Progenitor cell of endocrine pancreas (in vitro differentiated cells): ENCODE data around the gene MDH1. TPM values are rescaled to one million over a fixed set of nuclear protein-coding genes. Genes with fewer than 3 reads are reported as not detected.

ENCODE experiments used
- DNase-seq: peaks from one replicate; pipeline ENCODE4 v3.0.0; 2021; ENCODE audit warnings: low spot score; ENCODE audit not compliant: unreplicated experiment
- H3K27ac Mint-ChIP-seq: 2 replicates; pipeline ENCODE4 v1.8.0; 2021; ENCODE audit warnings: mild to moderate bottlenecking, moderate library complexity, mixed read lengths
- H3K27me3 Mint-ChIP-seq: 2 replicates; pipeline ENCODE4 v1.8.0; 2021; ENCODE audit warnings: mixed read lengths
- H3K36me3 Mint-ChIP-seq: 2 replicates; pipeline ENCODE4 v1.8.0; 2022; ENCODE audit warnings: mixed read lengths; ENCODE audit not compliant: insufficient read depth
- H3K4me1 Mint-ChIP-seq: 2 replicates; pipeline ENCODE4 v1.8.0; 2021; ENCODE audit warnings: low read depth, mixed read lengths
- H3K4me3 Mint-ChIP-seq: 2 replicates; pipeline ENCODE4 v1.8.0; 2021; ENCODE audit warnings: low read depth, mild to moderate bottlenecking, moderate library complexity, mixed read lengths
- H3K9me3 Mint-ChIP-seq: 2 replicates; pipeline ENCODE4 v1.8.0; 2021; ENCODE audit warnings: low read depth, mixed read lengths
- total RNA-seq: library from RNA; stranded (reverse); gene quantifications from 2 replicates; pipeline ENCODE4 v1.2.1, GENCODE V29; 2021
- TF ChIP-seq, protein P1 (sequence below): fragments of 200-600 bp; sonication (generic); IDR thresholded peaks from one replicate; pipeline ENCODE4 v1.5.0; 2021; ENCODE audit warnings: antibody characterized with exemption, mild to moderate bottlenecking; ENCODE audit not compliant: unreplicated experiment

MDH1 gene
- total RNA-seq, 1 donor from 2014 or later, result 125 TPM

DNA sequence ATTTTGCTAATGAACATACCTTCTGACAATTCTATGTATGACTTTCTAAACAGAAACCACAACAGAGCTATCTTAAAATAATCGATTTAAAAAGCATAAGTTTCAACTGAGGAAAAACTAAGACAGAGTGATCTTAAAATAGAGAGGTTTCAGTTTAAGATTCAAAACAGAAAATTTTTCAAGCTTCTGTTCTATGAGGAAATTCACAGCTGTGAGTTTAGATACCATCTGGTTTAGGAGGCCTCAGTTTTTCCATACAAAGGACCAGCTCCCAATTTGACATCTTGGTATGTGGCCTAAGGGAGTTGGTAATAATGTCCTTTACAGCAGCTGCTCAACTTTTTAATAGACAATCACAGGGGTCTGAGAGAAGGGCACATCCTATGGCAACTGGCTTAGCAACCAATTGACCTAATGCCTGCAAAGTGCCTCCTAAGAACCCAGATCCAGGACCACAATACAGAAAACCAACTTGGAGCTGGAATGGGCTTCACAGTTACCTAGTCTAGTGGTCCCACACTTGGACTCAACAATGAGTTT, 39.7 kb downstream of the MDH1 start:
- Mint-ChIP-seq H3K27ac (no peak overlapping the region), H3K9me3 (peaks cover 35% of the 10 kb centered on the region), H3K4me3 (no peak overlapping the region), H3K36me3 (no peaks in the 10 kb centered on the region), H3K4me1 (no peaks in the 10 kb centered on the region), H3K27me3 (no peaks in the 10 kb centered on the region)
- no peak for DNase-seq
- TF ChIP-seq, protein P1, sequence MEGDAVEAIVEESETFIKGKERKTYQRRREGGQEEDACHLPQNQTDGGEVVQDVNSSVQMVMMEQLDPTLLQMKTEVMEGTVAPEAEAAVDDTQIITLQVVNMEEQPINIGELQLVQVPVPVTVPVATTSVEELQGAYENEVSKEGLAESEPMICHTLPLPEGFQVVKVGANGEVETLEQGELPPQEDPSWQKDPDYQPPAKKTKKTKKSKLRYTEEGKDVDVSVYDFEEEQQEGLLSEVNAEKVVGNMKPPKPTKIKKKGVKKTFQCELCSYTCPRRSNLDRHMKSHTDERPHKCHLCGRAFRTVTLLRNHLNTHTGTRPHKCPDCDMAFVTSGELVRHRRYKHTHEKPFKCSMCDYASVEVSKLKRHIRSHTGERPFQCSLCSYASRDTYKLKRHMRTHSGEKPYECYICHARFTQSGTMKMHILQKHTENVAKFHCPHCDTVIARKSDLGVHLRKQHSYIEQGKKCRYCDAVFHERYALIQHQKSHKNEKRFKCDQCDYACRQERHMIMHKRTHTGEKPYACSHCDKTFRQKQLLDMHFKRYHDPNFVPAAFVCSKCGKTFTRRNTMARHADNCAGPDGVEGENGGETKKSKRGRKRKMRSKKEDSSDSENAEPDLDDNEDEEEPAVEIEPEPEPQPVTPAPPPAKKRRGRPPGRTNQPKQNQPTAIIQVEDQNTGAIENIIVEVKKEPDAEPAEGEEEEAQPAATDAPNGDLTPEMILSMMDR, result no peak

DNA sequence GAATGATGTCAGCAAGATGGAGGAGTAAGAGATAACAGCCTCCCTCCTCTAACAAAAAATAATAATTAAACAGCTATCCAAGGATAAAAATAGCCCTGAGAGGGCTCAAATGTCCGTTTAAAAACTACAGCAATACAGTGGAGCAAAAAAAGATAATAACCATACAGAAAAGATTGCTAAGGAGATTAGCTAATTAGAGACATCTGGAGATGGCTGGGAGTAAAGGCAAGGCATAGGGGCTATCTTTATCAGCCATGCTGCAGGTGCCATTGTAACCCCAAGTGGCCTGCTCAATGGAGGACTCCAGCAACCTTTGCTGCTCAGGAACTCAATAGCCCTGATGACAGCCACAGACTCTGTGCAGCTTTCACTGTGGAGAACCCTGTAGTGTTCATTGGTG, 42.7 kb downstream of the MDH1 start:
- TF ChIP-seq, protein P1, result no peak
- Mint-ChIP-seq H3K4me1 (no peaks in the 10 kb centered on the region), H3K27me3 (no peaks in the 10 kb centered on the region), H3K27ac (no peak overlapping the region), H3K9me3 (peaks cover 42% of the 10 kb centered on the region), H3K36me3 (no peaks in the 10 kb centered on the region), H3K4me3 (no peak overlapping the region)
- no peak for DNase-seq

DNA sequence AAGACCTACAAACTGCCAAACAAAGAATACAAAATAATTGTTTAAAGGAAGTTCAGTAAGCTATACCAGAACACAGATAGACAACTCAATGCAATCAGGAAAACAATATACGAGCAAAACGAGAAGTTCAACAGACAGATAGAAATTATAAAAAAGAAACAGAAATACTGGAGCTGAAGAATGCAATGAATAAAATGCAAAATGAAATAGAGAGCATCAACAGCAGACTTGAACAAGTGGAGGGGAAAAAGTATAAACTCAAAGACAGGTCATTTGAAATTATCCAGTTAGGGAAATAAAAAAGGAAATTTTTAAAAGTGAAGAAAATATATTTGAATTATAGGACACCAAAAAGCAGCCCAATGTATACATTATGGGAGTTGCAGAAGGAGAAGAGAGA, 43.6 kb downstream of the MDH1 start:
- peaks cover 42% of the 10 kb centered on the region for H3K9me3 Mint-ChIP-seq
- TF ChIP-seq, protein P1, result no peak
- no peak overlapping the region for H3K27ac Mint-ChIP-seq
- no peaks in the 10 kb centered on the region for H3K36me3 Mint-ChIP-seq
- DNase-seq, result no peak
- no peak overlapping the region for H3K4me3 Mint-ChIP-seq
- H3K27me3 Mint-ChIP-seq, result no peaks in the 10 kb centered on the region
- no peaks in the 10 kb centered on the region for H3K4me1 Mint-ChIP-seq

DNA sequence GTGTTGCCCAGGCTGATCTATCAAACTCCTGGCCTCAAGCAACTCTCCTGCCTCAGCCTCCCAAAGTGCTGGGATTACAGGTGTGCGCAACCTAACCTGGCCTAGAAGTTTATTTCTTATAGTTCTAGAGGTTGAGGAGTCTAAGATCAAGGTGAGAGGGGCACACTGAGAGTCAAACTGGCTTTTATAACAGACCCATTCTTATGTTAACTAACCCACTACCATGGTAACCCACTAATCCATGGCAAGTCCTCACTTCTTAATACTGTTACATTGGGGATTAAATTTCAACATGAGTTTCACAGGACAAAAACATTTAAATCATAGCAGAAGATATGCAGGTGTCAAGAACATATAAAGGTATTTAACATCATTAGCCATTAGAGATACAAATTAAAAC, 50.6 kb downstream of the MDH1 start:
- TF ChIP-seq, protein P1, result no peak
- Mint-ChIP-seq H3K27me3 (no peaks in the 10 kb centered on the region), H3K4me1 (no peaks in the 10 kb centered on the region), H3K36me3 (no peaks in the 10 kb centered on the region), H3K4me3 (no peak overlapping the region), H3K9me3 (peaks cover 25% of the 10 kb centered on the region), H3K27ac (no peak overlapping the region)
- no peak for DNase-seq

DNA sequence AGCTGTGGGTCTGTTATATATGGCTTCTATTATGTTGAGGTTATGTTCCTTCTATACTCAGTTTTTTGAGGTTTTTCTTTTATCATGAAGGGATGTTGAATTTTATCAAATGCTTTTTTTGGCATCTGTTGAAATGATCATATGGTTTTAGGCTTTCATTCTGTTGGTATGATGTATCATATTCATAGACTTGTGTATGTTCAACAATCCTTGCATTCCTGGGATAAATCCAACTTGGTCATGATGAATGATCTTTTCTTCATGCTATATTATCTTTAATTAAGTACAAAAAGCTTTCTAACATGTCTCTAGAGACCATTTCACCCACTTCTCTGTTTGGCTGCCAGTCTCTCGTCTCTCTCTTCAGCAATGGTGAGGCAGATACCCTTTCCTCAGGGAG, 54.2 kb downstream of the MDH1 start:
- Mint-ChIP-seq H3K9me3 (peaks cover 9% of the 10 kb centered on the region), H3K27me3 (no peaks in the 10 kb centered on the region), H3K27ac (no peak overlapping the region), H3K36me3 (no peaks in the 10 kb centered on the region), H3K4me3 (no peak overlapping the region), H3K4me1 (no peaks in the 10 kb centered on the region)
- no peak for DNase-seq
- TF ChIP-seq, protein P1, result no peak
